OCI-LY1 (cell line): ENCODE results near the gene RBBP8.

Experiments
- H2AFZ ChIP-seq: fragments of 200-600 bp; sonication (generic), shearing (Covaris generic); 2 replicates; pipeline ENCODE4 v1.6.0; 2014; ENCODE audit warnings: antibody characterized with exemption, mild to moderate bottlenecking, low read length
- H3F3A ChIP-seq: fragments of 200-600 bp; sonication (generic), shearing (Covaris generic); 2 replicates; pipeline ENCODE4 v1.6.0; 2014; ENCODE audit warnings: mild to moderate bottlenecking, antibody characterized with exemption, low read length, moderate library complexity; ENCODE audit not compliant: insufficient read depth
- H3K27ac ChIP-seq: fragments of 200-600 bp; sonication (generic); 2 replicates; pipeline ENCODE4 v1.5.1; 2014; ENCODE audit warnings: low read length, mixed run types, mild to moderate bottlenecking, low read depth; ENCODE audit not compliant: poor library complexity, severe bottlenecking
- H3K27me3 ChIP-seq: fragments of 200-600 bp; sonication (generic); 2 replicates; pipeline ENCODE4 v1.6.0; 2014; ENCODE audit warnings: antibody characterized with exemption, mild to moderate bottlenecking, low read length, moderate library complexity; ENCODE audit not compliant: insufficient read depth
- H3K36me3 ChIP-seq: fragments of 200-600 bp; sonication (generic); 2 replicates; pipeline ENCODE4 v1.6.1; 2014; ENCODE audit warnings: mild to moderate bottlenecking, antibody characterized with exemption, low read length, moderate library complexity, mixed read lengths; ENCODE audit not compliant: insufficient read depth
- H3K4me1 ChIP-seq: fragments of 200-600 bp; sonication (generic); 2 replicates; pipeline ENCODE4 v1.5.1; 2014; ENCODE audit warnings: mild to moderate bottlenecking, low read length, moderate library complexity; ENCODE audit not compliant: insufficient read depth, severe bottlenecking
- H3K4me2 ChIP-seq: fragments of 200-600 bp; sonication (generic), shearing (Covaris generic); 2 replicates; pipeline ENCODE4 v1.6.1; 2014; ENCODE audit warnings: low read length
- H3K4me3 ChIP-seq: fragments of 200-600 bp; sonication (generic); 2 replicates; pipeline ENCODE4 v1.5.1; 2014; ENCODE audit warnings: low read length, low read depth, mild to moderate bottlenecking, mixed read lengths; ENCODE audit not compliant: poor library complexity, severe bottlenecking
- H3K79me2 ChIP-seq: fragments of 200-600 bp; shearing (Covaris generic); 2 replicates; pipeline ENCODE4 v1.6.1; 2016; ENCODE audit warnings: mixed run types, low read length, mixed read lengths; ENCODE audit not compliant: insufficient read depth
- H3K9ac ChIP-seq: fragments of 200-600 bp; sonication (generic), shearing (Covaris generic); 2 replicates; pipeline ENCODE4 v1.6.1; 2014; ENCODE audit warnings: mild to moderate bottlenecking, low read length, mixed read lengths
- H3K9me2 ChIP-seq: fragments of 200-600 bp; sonication (generic), shearing (Covaris generic); 2 replicates; pipeline ENCODE4 v1.6.1; 2014; ENCODE audit warnings: low read depth, mild to moderate bottlenecking, low read length, mixed read lengths
- H3K9me3 ChIP-seq: fragments of 200-600 bp; shearing (Covaris generic); 2 replicates; pipeline ENCODE4 v1.6.1; 2014; ENCODE audit warnings: low read length, mixed read lengths
- H4K20me1 ChIP-seq: fragments of 200-600 bp; sonication (generic), shearing (Covaris generic); 2 replicates; pipeline ENCODE4 v1.6.0; 2016; ENCODE audit warnings: mild to moderate bottlenecking, low read length; ENCODE audit not compliant: insufficient read depth
- EZH2 ChIP-seq: fragments of 200-600 bp; sonication (generic), shearing (Covaris generic); IDR thresholded peaks from 2 replicates; pipeline ENCODE4 v1.8.0; 2017; ENCODE audit warnings: borderline replicate concordance, mixed run types, mild to moderate bottlenecking, antibody characterized with exemption, low read length, moderate library complexity, mixed read lengths
- TF ChIP-seq, protein P1 (sequence below): fragments of 200-600 bp; sonication (generic), shearing (Covaris generic); IDR thresholded peaks from 2 replicates; pipeline ENCODE4 v1.5.1; 2017; ENCODE audit warnings: mild to moderate bottlenecking, antibody characterized with exemption, low read length, moderate library complexity, mixed read lengths

The RBBP8 gene

DNA sequence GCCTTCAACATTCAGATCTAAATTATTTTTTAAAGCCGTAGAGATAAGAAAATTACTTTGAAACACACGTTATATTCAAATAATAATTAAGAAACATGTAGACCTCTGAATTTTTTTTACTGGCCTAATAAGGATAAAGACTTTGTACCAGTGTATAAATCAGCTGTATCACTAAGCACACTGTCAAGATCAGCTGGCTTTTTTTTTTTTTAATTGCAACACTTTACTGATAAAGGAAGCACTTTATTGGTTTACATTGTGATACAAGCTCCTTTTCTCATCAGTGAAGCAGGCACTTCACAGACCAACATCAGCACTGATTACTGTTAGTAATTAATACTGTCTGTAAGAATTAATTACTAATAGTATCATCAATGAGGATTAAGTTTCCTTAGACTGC is 88.5 kb downstream of the RBBP8 start:
- H3K4me2 ChIP-seq = no peak overlapping the region
- H3K79me2 ChIP-seq = no peaks in the 10 kb centered on the region
- H3K4me3 ChIP-seq = no peak overlapping the region
- no peaks in the 10 kb centered on the region for H3F3A ChIP-seq
- no peaks in the 10 kb centered on the region for H3K4me1 ChIP-seq
- no peaks in the 10 kb centered on the region for H3K9me3 ChIP-seq
- no peaks in the 10 kb centered on the region for H4K20me1 ChIP-seq
- no peaks in the 10 kb centered on the region for H3K9me2 ChIP-seq
- no peaks in the 10 kb centered on the region for H3K27me3 ChIP-seq
- H3K27ac ChIP-seq = no peak overlapping the region
- no peak overlapping the region for H3K9ac ChIP-seq
- peaks cover 74% of the 10 kb centered on the region for H3K36me3 ChIP-seq
- TF ChIP-seq, protein P1, sequence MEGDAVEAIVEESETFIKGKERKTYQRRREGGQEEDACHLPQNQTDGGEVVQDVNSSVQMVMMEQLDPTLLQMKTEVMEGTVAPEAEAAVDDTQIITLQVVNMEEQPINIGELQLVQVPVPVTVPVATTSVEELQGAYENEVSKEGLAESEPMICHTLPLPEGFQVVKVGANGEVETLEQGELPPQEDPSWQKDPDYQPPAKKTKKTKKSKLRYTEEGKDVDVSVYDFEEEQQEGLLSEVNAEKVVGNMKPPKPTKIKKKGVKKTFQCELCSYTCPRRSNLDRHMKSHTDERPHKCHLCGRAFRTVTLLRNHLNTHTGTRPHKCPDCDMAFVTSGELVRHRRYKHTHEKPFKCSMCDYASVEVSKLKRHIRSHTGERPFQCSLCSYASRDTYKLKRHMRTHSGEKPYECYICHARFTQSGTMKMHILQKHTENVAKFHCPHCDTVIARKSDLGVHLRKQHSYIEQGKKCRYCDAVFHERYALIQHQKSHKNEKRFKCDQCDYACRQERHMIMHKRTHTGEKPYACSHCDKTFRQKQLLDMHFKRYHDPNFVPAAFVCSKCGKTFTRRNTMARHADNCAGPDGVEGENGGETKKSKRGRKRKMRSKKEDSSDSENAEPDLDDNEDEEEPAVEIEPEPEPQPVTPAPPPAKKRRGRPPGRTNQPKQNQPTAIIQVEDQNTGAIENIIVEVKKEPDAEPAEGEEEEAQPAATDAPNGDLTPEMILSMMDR = no peak
- TF ChIP-seq EZH2 = no peak
- H2AFZ ChIP-seq = no peak overlapping the region

DNA sequence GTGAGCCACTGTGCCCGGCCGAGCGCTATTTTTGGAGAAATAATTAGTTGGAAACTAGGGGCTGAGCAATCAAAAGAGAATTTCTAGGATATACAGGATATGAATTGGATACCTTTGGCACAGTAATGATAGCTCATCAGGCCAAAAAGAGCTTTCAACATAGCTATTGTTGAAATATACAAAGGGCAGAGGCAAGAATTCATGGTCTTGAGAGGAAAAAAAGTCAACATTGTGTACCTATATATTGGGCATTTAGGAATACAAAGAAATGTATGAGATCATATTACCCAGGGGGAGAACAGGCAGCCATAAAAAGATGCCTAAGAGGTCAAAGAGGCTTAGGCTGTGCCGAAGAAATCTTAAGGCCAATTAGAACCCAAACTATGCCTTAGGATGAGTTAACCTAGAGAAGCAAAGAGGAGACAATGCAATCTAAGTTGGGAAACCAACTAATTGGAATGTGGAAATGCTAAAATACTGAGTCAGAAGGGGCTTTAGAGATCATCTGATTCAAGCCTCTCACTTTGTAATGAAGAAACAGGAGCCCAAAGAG is 99.0 kb downstream of the RBBP8 start:
- no peaks in the 10 kb centered on the region for H3F3A ChIP-seq
- H3K27me3 ChIP-seq = no peaks in the 10 kb centered on the region
- H4K20me1 ChIP-seq = no peaks in the 10 kb centered on the region
- no peaks in the 10 kb centered on the region for H3K9me2 ChIP-seq
- H3K36me3 ChIP-seq = peaks cover 18% of the 10 kb centered on the region
- H2AFZ ChIP-seq = no peak overlapping the region
- TF ChIP-seq, protein P1 = no peak
- no peak for TF ChIP-seq EZH2
- no peaks in the 10 kb centered on the region for H3K9me3 ChIP-seq
- H3K4me1 ChIP-seq = no peaks in the 10 kb centered on the region
- no peak overlapping the region for H3K4me2 ChIP-seq
- H3K4me3 ChIP-seq = no peak overlapping the region
- H3K79me2 ChIP-seq = no peaks in the 10 kb centered on the region
- no peak overlapping the region for H3K9ac ChIP-seq
- H3K27ac ChIP-seq = no peak overlapping the region

DNA sequence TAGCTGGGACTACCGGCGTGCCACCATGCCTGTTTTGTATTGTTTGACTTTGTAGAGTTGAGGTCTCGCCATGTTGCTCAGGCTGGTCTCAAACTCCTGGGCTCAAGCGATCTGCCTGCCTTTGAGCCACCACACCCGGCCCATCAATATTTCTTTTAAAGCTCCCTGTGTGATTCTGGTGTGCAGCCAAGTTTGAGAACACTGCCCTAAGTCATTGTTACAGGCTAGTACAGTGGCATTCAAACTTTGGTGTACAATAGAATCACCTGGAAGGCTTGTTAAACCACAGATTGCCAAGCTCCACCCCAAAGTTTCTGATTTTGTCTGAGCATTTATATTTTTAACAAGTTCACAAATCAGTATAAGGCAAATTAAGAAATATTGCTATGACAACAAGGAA is 99.9 kb downstream of the RBBP8 start:
- Histone ChIP-seq H3K27ac (no peak overlapping the region), H3K4me2 (no peak overlapping the region), H3K36me3 (peaks cover 9% of the 10 kb centered on the region), H3K27me3 (no peaks in the 10 kb centered on the region), H2AFZ (no peak overlapping the region), H4K20me1 (no peaks in the 10 kb centered on the region), H3K9ac (no peak overlapping the region), H3K9me3 (no peaks in the 10 kb centered on the region), H3K79me2 (no peaks in the 10 kb centered on the region), H3K4me1 (no peaks in the 10 kb centered on the region), H3F3A (no peaks in the 10 kb centered on the region), H3K4me3 (no peak overlapping the region), H3K9me2 (no peaks in the 10 kb centered on the region)
- TF ChIP-seq, protein P1 = no peak
- TF ChIP-seq EZH2 = no peak
